ENCODE data around the gene CRYL1.

CRYL1 gene

GRCh38 chr13:20525601-20526544 is at the start of gene CRYL1:
CRYL1 (minus strand) TSS chr13:20525857; CDS start chr13:20525794, 63 bp downstream.
- DNase-seq (ENCODE audit: low read depth, low spot score), result no peak

GRCh38 chr13:20573636-20574035 is 48.0 kb upstream of the CRYL1 start:
- no peak for DNase-seq (ENCODE audit: low read depth, low spot score)

- DNase-seq (ENCODE audit: low read depth, low spot score), result no peak
Measured at GRCh38 chr13:20573186-20573585, 47.5 kb upstream of the CRYL1 start.

- no peak for DNase-seq (ENCODE audit: low read depth, low spot score)
Measured at GRCh38 chr13:20571676-20572075, 46.0 kb upstream of the CRYL1 start.

GRCh38 chr13:20570517-20570916 is 44.9 kb upstream of the CRYL1 start:
- DNase-seq (ENCODE audit: low read depth, low spot score), result no peak

GRCh38 chr13:20567881-20568528 is 42.3 kb upstream of the CRYL1 start:
- DNase-seq (ENCODE audit: low read depth, low spot score), result no peak

- peak; percentile 20 for DNase-seq (ENCODE audit: low read depth, low spot score)
Measured at GRCh38 chr13:20566898-20567874, 41.5 kb upstream of the CRYL1 start, which contains the start of gene IFT88. IFT88 (plus strand) TSS chr13:20567157; CDS start chr13:20574386, 7,229 bp downstream.

- DNase-seq (ENCODE audit: low read depth, low spot score), result peak; percentile 23
Measured at GRCh38 chr13:20566468-20566897, 40.8 kb upstream of the CRYL1 start.

- no peak for DNase-seq (ENCODE audit: low read depth, low spot score)
Measured at GRCh38 chr13:20565115-20565736, 39.6 kb upstream of the CRYL1 start.

GRCh38 chr13:20561741-20562140 is 36.1 kb upstream of the CRYL1 start:
- DNase-seq (ENCODE audit: low read depth, low spot score), result no peak

GRCh38 chr13:20559659-20560356 is 34.2 kb upstream of the CRYL1 start:
- DNase-seq (ENCODE audit: low read depth, low spot score), result no peak

GRCh38 chr13:20558982-20559381 is 33.3 kb upstream of the CRYL1 start:
- no peak for DNase-seq (ENCODE audit: low read depth, low spot score)

GRCh38 chr13:20553311-20553710 is 27.7 kb upstream of the CRYL1 start:
- no peak for DNase-seq (ENCODE audit: low read depth, low spot score)

GRCh38 chr13:20550799-20551198 is 25.1 kb upstream of the CRYL1 start:
- no peak for DNase-seq (ENCODE audit: low read depth, low spot score)

GRCh38 chr13:20547479-20547908 is 21.8 kb upstream of the CRYL1 start:
- no peak for DNase-seq (ENCODE audit: low read depth, low spot score)

- DNase-seq (ENCODE audit: low read depth, low spot score), result no peak
Measured at GRCh38 chr13:20546556-20546955, 20.9 kb upstream of the CRYL1 start.

- no peak for DNase-seq (ENCODE audit: low read depth, low spot score)
Measured at GRCh38 chr13:20544201-20544923, 18.7 kb upstream of the CRYL1 start.

- DNase-seq (ENCODE audit: low read depth, low spot score), result no peak
Measured at GRCh38 chr13:20536992-20537391, 11.3 kb upstream of the CRYL1 start.

- DNase-seq (ENCODE audit: low read depth, low spot score), result no peak
Measured at GRCh38 chr13:20534038-20534608, 8.5 kb upstream of the CRYL1 start.
